HepG2 (cell line): ENCODE measurements around the gene GRIN2D. TPM values are rescaled to one million over a fixed set of nuclear protein-coding genes. Genes with fewer than 3 reads are reported as not detected.

ENCODE experiments used
- AHR ChIP-seq: IDR thresholded peaks from 2 replicates; pipeline ENCODE4 v1.6.1; 2018; ENCODE audit warnings: missing genetic modification reagents, missing compliant biosample characterization
- CBX1 ChIP-seq: IDR thresholded peaks from one replicate; pipeline ENCODE4 v1.6.1; 2016; ENCODE audit warnings: antibody characterized with exemption, low read depth
- CHD4 ChIP-seq: fragments of 200-600 bp; sonication (generic); IDR thresholded peaks from 2 replicates; pipeline ENCODE4 v1.7.0; 2017; ENCODE audit warnings: mild to moderate bottlenecking, low read length, borderline replicate concordance
- FOXA3 ChIP-seq: IDR thresholded peaks from 2 replicates; pipeline ENCODE4 v1.6.1; 2016; ENCODE audit warnings: missing genetic modification reagents, missing compliant biosample characterization
- FOXC1 ChIP-seq: sonication (generic); formaldehyde crosslinking; IDR thresholded peaks from 2 replicates; pipeline ENCODE4 v1.8.0; 2022; ENCODE audit warnings: mild to moderate bottlenecking, missing genetic modification reagents, borderline replicate concordance
- GABPB1 ChIP-seq: IDR thresholded peaks from 2 replicates; pipeline ENCODE4 v1.6.1; 2016; ENCODE audit warnings: mild to moderate bottlenecking, missing genetic modification reagents, moderate library complexity, missing compliant biosample characterization
- HDAC2 ChIP-seq: sonication (generic); formaldehyde crosslinking; IDR thresholded peaks from 2 replicates; pipeline ENCODE4 v1.4.0; 2020; ENCODE audit warnings: missing genetic modification reagents
- MAZ ChIP-seq, 2 experiments: sonication (generic) in 1 of 2; formaldehyde crosslinking in 1 of 2; IDR thresholded peaks; 2 replicates each; pipeline versions ENCODE4 v1.5.0 to v1.6.1; 2012 to 2020; ENCODE audit warnings: low read depth in 2 of 2, mild to moderate bottlenecking in 2 of 2, borderline replicate concordance in 1 of 2, improper control_type of control experiment in 1 of 2, low read length in 1 of 2, missing genetic modification reagents in 1 of 2, moderate library complexity in 1 of 2
- PTBP1 ChIP-seq: fragments of 200-400 bp; formaldehyde crosslinking; IDR thresholded peaks from 2 replicates; pipeline ENCODE4 v1.6.1; 2018; ENCODE audit warnings: low read length, low read depth; ENCODE audit not compliant: poor library complexity, severe bottlenecking
- RAD21 ChIP-seq: fragments of 450-650 bp; formaldehyde crosslinking; IDR thresholded peaks from 2 replicates; pipeline ENCODE4 v1.5.0; 2020; ENCODE audit warnings: mild to moderate bottlenecking
- SETDB1 ChIP-seq: sonication (generic); formaldehyde crosslinking; IDR thresholded peaks from 2 replicates; pipeline ENCODE4 v1.5.1; 2020; ENCODE audit warnings: missing genetic modification reagents, mild to moderate bottlenecking, borderline replicate concordance
- SUZ12 ChIP-seq: fragments of 150-350 bp; IDR thresholded peaks from 2 replicates; pipeline ENCODE4 v1.6.1; 2014; ENCODE audit warnings: low read depth, low read length
- TBP ChIP-seq: sonication (generic); formaldehyde crosslinking; IDR thresholded peaks from 2 replicates; pipeline ENCODE4 v1.5.0; 2020; ENCODE audit warnings: missing genetic modification reagents
- UBTF ChIP-seq: sonication (generic); formaldehyde crosslinking; IDR thresholded peaks from 2 replicates; pipeline ENCODE4 v1.4.0; 2020; ENCODE audit warnings: mild to moderate bottlenecking, missing genetic modification reagents
- ZBTB38 ChIP-seq: sonication (generic); formaldehyde crosslinking; IDR thresholded peaks from 2 replicates; pipeline ENCODE4 v1.5.1; 2020; ENCODE audit warnings: mild to moderate bottlenecking, missing genetic modification reagents
- ZFX ChIP-seq: sonication (generic); formaldehyde crosslinking; IDR thresholded peaks from 2 replicates; pipeline ENCODE4 v1.4.0; 2020; ENCODE audit warnings: mild to moderate bottlenecking, low read depth, missing genetic modification reagents, moderate library complexity
- ZNF281 ChIP-seq: sonication (generic); formaldehyde crosslinking; IDR thresholded peaks from 2 replicates; pipeline ENCODE4 v1.4.0; 2020; ENCODE audit warnings: missing genetic modification reagents, borderline replicate concordance
- ZNF484 ChIP-seq: sonication (generic); formaldehyde crosslinking; IDR thresholded peaks from 2 replicates; pipeline ENCODE4 v1.5.1; 2020; ENCODE audit warnings: mild to moderate bottlenecking, low read depth, missing genetic modification reagents, borderline replicate concordance
- ZNF501 ChIP-seq: sonication (generic); formaldehyde crosslinking; IDR thresholded peaks from 2 replicates; pipeline ENCODE4 v1.5.1; 2020; ENCODE audit warnings: mild to moderate bottlenecking, moderate library complexity, missing genetic modification reagents
- ZNF609 ChIP-seq: sonication (generic); formaldehyde crosslinking; IDR thresholded peaks from 2 replicates; pipeline ENCODE4 v1.4.0; 2020; ENCODE audit warnings: mild to moderate bottlenecking, missing genetic modification reagents, borderline replicate concordance
- polyA plus RNA-seq, 8 experiments: library from polyadenylated mRNA; depleted of rRNA in 3 of 8; stranded (reverse) in 7 of 8; unstranded in 1 of 8; fragments of >200 nt; fragmentation: Illumina TruSeq in 4 of 8; extraction: Trizol in 4 of 8; gene quantifications; 2 replicates each; pipeline versions ENCODE4 v1.2.1 to v1.2.3, GENCODE V29; 2011 to 2016; ENCODE audit warnings: low read depth in 4 of 8, missing spikeins in 1 of 8, mixed read lengths in 1 of 8; ENCODE audit not compliant: insufficient read depth in 1 of 8
- total RNA-seq, 5 experiments: library from RNA; depleted of rRNA; stranded (reverse); fragments of >200 nt; fragmentation: Illumina TruSeq; extraction: Trizol; gene quantifications; 2 replicates each; pipeline ENCODE4 v1.2.3, GENCODE V29; 2016; ENCODE audit warnings: low read depth in 1 of 5

The GRIN2D gene
- total and polyA plus RNA-seq, 2 of the 13 experiments (the other 11 are each of a cell fraction or from before 2014, with no cell fraction given), result 0.02 to 0.13 TPM

GRCh38 chr19:48351341-48351752 lies 42.1 kb upstream of the GRIN2D start (continued):
- TF ChIP-seq CHD4, result peak; percentile 95; the same call in 1 of the 2 replicates
- no peak for TF ChIP-seq SETDB1 (CRISPR knock-in tag)
- TF ChIP-seq TBP (CRISPR knock-in tag), result no peak
- TF ChIP-seq HDAC2, result 0 out of 2 replicates have a peak, but pooled peaks have one; percentile 25
- TF ChIP-seq FOXC1 (CRISPR knock-in tag), result 0 out of 2 replicates have a peak, but pooled peaks have one; percentile 26
- 0 out of 2 replicates have a peak, but pooled peaks have one; percentile 49 for TF ChIP-seq ZNF501 (CRISPR knock-in tag)
- TF ChIP-seq MAZ (IDR thresholded peaks at IDR 0.05; ENCODE audit: borderline replicate concordance, low read depth, low read length), result peak; percentile 37; the same call in 1 of the 2 replicates
- no peak for TF ChIP-seq MAZ (CRISPR knock-in tag; IDR thresholded peaks at IDR 0.05; ENCODE audit: low read depth)
- no peak for TF ChIP-seq AHR
- no peak for TF ChIP-seq SUZ12
- TF ChIP-seq ZBTB38, result 0 out of 2 replicates have a peak, but pooled peaks have one; percentile 58
- no peak for TF ChIP-seq CBX1
- TF ChIP-seq ZFX (CRISPR knock-in tag), result peak; percentile 32; the same call in 1 of the 2 replicates
- TF ChIP-seq RAD21 (CRISPR knock-in tag), result peak; percentile 73
- TF ChIP-seq GABPB1 (CRISPR knock-in tag), result peak; percentile 27; the same call in 1 of the 2 replicates
- no peak for TF ChIP-seq ZNF281 (CRISPR knock-in tag)
- no peak for TF ChIP-seq PTBP1
- no peak for TF ChIP-seq FOXA3 (CRISPR knock-in tag)
- TF ChIP-seq ZNF609 (CRISPR knock-in tag), result 0 out of 2 replicates have a peak, but pooled peaks have one; percentile 25
- TF ChIP-seq UBTF (CRISPR knock-in tag), result peak; percentile 45; the same call in 1 of the 2 replicates
- no peak for TF ChIP-seq ZNF484
